ENCODE data around the gene FOXD3.
A peak's percentile ranks its signal among the peaks of the same experiment; 100 is the strongest.

The FOXD3 gene

DNA sequence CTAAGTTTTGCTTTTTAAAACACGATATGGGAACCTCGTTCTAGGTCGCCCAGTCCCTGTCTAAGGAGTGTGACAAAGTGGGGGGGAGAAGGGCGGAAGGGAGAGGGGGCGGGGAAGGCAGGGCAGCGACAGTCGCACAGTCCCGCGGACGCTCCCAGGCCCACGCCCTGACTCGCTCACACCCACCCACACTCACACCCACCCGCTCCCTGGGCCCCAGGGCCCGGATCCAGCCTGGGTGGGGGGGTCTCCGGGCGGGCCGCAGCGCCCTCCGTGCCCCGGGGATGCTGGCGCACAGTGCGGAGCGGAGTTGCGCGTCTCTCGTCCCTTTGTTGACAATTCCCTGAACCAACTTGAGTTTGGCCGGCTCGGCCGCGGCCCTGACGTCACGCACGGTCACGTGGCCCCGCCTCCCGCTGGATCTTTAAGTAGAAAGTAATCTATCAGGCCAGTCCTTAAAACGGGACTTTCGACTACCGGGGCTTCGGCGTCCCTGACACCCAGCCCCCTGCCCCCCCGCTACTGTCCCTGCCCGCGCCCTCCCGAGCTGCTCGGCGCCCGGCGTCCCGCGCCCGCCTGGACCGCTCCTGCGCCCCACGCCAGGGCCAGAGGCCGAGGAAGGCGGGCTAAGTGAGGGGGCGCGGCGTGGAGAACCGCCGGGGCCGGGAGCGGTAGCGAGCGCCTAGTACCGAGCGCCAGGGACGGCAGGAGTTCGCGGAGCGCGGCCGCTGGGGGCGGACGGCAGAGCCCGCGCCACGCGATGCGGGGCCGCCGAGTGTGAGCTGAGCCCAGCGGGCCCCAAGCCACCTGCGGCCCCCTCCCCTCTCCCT is at the start of gene FOXD3:
TSS of gene FOXD3 (plus strand) at position 454 of the 830 bp plus-strand sequence. CDS start 492 bp downstream, outside the sequence.
- no peak for TF ChIP-seq JUND (IDR thresholded peaks at IDR 0.05; ENCODE audit: low read depth)
- DNase-seq (ENCODE audit: low read depth in 1 of 2, low spot score in 1 of 2): peak; percentile 73 to 83
- in situ Hi-C loops (cut with HindIII; ENCODE audit: low pct_unique_long_range_greater_than_20kb, low sequenced_read_pairs): no loop called here

DNA sequence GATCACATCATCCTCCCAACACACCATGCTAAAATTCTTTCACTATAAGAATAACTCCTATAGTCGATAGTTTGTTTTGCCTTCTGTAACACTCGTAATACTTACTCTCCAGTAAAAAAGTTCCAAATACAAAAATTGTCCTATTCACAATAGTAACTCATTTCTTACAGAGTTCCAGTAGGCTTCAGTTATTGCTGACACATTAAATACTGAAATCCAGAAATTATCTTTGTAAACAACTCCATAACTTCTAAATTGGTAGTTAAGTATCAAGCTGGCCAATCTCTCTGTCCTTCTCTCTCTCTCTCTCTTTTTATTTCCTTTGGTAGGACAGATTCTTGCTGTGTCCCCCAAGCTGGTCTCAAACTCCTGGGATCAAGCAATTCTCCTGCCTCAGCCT is 49.6 kb upstream of the FOXD3 start:
- no peak for DNase-seq (ENCODE audit: low read depth in 1 of 2, low spot score in 1 of 2)
- in situ Hi-C loops (cut with HindIII; ENCODE audit: low pct_unique_long_range_greater_than_20kb, low sequenced_read_pairs): no loop called here
- TF ChIP-seq JUND (IDR thresholded peaks at IDR 0.05; ENCODE audit: low read depth): no peak

GRCh38 chr1:63274371-63274770 is 48.0 kb upstream of the FOXD3 start:
- no peak for TF ChIP-seq JUND (IDR thresholded peaks at IDR 0.05; ENCODE audit: low read depth)
- in situ Hi-C loops (cut with HindIII; ENCODE audit: low pct_unique_long_range_greater_than_20kb, low sequenced_read_pairs): no loop called here
- DNase-seq (ENCODE audit: low read depth in 1 of 2, low spot score in 1 of 2): no peak

- no peak for DNase-seq (ENCODE audit: low read depth in 1 of 2, low spot score in 1 of 2)
- in situ Hi-C loops (cut with HindIII; ENCODE audit: low pct_unique_long_range_greater_than_20kb, low sequenced_read_pairs): no loop called here
Observed at GRCh38 chr1:63274979-63275378, 47.4 kb upstream of the FOXD3 start.

GRCh38 chr1:63276624-63277023 is 45.7 kb upstream of the FOXD3 start:
- in situ Hi-C loops (cut with HindIII; ENCODE audit: low pct_unique_long_range_greater_than_20kb, low sequenced_read_pairs): no loop called here
- no peak for DNase-seq (ENCODE audit: low read depth in 1 of 2, low spot score in 1 of 2)
- no peak for TF ChIP-seq JUND (IDR thresholded peaks at IDR 0.05; ENCODE audit: low read depth)

More at GRCh38 chr1:63274979-63275378, 47.4 kb upstream of the FOXD3 start:
- no peak for TF ChIP-seq JUND (IDR thresholded peaks at IDR 0.05; ENCODE audit: low read depth)

DNA sequence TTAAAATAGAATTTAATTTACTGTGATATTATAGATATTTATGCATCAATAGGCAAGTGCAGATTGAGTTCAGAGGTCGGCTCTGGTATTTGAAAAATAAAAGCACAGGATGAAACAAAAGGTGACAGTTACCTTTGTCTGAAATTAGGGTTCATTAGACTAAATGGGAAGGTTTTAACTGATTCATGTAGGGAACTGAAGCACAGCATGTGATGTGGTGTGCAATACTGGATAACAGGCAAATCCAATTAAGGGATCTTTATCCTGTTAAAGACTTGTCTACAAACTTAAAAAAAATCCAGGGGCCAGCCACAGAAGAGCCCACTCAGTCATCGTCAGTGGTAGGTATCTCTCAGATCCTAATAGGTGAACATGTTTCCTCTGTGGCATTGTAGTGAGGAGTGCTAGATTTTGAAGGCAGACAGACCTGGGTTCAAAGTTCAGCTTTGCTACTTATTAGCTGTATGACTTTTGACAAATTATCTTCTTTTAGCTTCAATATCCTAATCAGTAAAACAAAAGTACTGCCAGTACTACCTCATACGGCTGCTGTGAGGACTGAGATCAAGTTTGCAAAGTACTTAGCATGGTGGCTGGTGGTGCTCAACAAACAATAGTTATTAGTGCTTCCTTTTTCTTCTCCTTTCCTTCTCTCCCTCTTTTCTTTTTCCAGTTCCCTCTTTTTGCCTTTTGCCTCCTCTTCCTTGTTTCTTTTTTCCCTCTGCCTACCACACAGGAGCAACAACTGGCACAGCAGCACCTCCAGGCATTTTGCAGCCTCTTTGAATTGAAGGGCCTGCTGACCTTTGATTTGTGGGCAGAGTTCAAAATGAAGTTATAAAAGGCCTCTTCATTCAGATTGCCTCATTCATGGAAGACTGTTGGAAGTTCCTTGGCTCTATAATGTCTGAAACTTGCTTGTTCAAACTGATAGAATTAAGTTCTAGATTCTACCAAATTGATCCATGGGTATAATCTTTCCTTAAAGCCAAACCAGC is 44.9 kb upstream of the FOXD3 start:
- TF ChIP-seq JUND (IDR thresholded peaks at IDR 0.05; ENCODE audit: low read depth): no peak
- no peak for DNase-seq (ENCODE audit: low read depth in 1 of 2, low spot score in 1 of 2)
- in situ Hi-C loops (cut with HindIII; ENCODE audit: low pct_unique_long_range_greater_than_20kb, low sequenced_read_pairs): no loop called here

DNA sequence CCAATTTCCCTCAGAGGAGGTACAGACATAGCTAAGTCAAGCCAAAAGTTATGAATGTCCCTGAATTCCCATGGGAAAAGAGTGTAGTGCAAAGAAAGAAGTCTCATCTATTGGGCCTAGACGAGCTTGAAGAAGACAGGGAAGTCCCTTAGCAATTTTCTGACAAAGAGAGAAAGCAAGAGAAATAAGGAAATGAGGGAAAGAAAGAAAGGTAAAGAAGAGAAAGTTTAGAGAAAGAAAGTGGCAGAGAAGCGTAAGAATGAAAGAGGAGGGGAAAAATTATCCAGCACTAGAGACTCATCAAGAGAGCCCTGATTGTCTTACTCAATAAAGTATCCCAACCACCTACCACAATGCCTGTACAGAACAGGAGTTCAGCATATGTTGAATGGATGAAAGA is 40.6 kb upstream of the FOXD3 start:
- DNase-seq (ENCODE audit: low read depth in 1 of 2, low spot score in 1 of 2): no peak
- no peak for TF ChIP-seq JUND (IDR thresholded peaks at IDR 0.05; ENCODE audit: low read depth)
- in situ Hi-C loops (cut with HindIII; ENCODE audit: low pct_unique_long_range_greater_than_20kb, low sequenced_read_pairs): no loop called here

DNA sequence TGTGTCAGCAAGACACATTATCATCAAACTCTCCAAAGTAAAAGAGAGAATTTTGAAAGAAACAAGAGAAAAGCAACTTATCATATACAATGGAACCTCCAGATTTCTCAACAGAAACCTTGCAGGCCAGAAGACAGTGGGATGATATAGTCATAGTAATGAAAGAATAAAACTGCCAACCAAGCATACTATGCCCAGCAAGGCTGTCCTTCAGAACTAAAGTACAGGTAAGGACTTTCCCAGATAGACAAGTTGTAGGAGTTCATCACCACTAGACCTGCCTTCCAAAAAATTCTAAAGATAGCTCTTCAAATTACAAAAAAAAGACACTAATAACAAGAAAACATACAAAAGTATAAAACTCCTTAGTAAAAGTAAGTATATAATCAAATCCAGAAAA is 33.2 kb upstream of the FOXD3 start:
- TF ChIP-seq JUND (IDR thresholded peaks at IDR 0.05; ENCODE audit: low read depth): no peak
- DNase-seq (ENCODE audit: low read depth in 1 of 2, low spot score in 1 of 2): no peak
- in situ Hi-C loops (cut with HindIII; ENCODE audit: low pct_unique_long_range_greater_than_20kb, low sequenced_read_pairs): no loop called here

DNA sequence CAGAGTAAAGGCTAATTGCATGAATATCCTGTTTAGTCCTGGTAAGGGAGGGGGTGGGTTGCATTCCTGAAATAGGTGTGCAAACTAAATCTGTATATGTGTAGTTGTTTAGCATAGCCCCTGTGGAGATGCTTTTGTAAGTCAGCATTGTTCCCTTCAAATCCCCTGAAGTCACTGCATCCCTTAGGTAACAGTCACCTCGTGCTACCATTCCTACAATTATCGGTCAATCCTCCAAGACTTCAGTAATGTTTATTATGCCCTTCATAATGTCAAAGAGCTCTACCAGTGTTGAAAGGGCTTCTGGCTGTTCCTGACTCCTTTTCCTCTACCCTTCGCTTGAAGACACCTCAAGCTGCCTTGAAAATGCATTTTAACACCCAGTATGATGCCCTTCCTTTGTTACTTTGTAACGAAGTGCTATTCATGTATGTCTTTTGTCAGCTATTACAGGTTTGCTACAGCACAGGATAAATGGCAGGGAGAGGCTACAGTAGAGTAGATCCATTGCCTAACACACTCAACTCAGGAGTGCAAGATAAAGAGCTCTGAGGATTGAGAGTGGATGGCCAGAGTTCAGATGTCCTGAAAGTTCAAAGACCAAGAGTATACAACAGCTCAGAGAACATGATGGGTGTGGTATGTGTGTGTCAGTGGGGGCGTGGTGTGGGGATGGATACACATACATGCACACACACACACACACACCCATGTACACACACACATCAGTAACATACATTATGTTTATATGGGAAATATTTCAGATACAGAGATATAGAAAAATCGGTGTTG is 27.4 kb upstream of the FOXD3 start:
- no peak for TF ChIP-seq JUND (IDR thresholded peaks at IDR 0.05; ENCODE audit: low read depth)
- in situ Hi-C loops (cut with HindIII; ENCODE audit: low pct_unique_long_range_greater_than_20kb, low sequenced_read_pairs): no loop called here
- DNase-seq (ENCODE audit: low read depth in 1 of 2, low spot score in 1 of 2): no peak

DNA sequence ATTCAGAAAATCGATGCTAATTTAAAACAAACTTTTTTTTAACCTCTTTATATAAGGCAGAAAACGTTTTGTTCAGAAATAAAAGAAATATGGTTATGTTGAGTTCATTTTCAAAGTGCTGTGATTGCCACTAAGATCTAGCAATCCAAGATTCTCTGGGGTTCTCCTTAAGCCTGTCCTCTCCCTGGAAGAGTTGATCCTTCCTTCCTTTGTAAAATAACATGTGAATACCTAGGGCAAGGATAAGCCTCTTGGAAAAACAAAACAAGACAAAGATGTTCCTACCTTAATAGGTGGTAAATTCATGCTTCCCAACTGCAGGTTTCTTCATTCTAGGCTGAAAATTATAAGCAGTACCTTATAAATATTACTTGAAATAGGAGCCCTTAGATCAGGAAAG is 18.0 kb upstream of the FOXD3 start:
- DNase-seq (ENCODE audit: low read depth in 1 of 2, low spot score in 1 of 2): no peak
- in situ Hi-C loops (cut with HindIII; ENCODE audit: low pct_unique_long_range_greater_than_20kb, low sequenced_read_pairs): no loop called here
- TF ChIP-seq JUND (IDR thresholded peaks at IDR 0.05; ENCODE audit: low read depth): no peak

GRCh38 chr1:63305043-63305442 is 17.3 kb upstream of the FOXD3 start:
- in situ Hi-C loops (cut with HindIII; ENCODE audit: low pct_unique_long_range_greater_than_20kb, low sequenced_read_pairs): no loop called here
- no peak for TF ChIP-seq JUND (IDR thresholded peaks at IDR 0.05; ENCODE audit: low read depth)
- DNase-seq (ENCODE audit: low read depth in 1 of 2, low spot score in 1 of 2): no peak

DNA sequence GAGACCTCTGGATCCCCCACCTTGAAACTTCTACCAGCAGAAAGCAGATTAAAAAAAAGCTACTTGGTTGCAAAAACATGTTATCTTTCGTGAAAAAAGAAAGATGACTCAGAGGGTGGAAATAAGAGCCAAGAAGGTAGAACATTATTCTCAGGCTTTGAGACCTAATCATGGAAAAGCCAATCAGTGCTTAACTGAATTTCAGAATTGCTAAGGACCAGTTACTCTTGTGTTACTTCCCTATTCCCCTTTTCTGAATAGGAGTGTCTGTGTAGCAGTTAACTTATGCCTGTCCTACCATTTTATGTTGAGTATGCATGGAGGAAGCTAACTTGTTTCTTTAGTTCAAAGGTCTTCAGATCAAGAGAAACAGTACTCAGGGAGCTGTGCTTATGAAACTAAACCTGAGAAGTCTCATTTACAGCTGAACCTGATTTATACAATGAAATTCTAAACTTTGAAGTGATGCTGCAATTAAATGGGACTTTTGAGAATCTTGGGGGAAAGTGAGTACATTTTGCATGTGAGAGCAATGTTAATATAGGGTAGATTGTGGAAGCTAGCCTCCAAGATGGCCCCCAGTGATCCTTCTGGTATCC is 15.1 kb upstream of the FOXD3 start:
- no peak for DNase-seq (ENCODE audit: low read depth in 1 of 2, low spot score in 1 of 2)
- no peak for TF ChIP-seq JUND (IDR thresholded peaks at IDR 0.05; ENCODE audit: low read depth)
- in situ Hi-C loops (cut with HindIII; ENCODE audit: low pct_unique_long_range_greater_than_20kb, low sequenced_read_pairs): no loop called here

Measured in T47D (cell line).